Activated CD8-positive, alpha-beta memory T cell treated with anti-CD3 and anti-CD28 coated beads for 48 hours (primary cell): ENCODE data around the gene RYR2.
"Not testable (repeated sequence)": the region's sequence is repeated elsewhere in the genome, so short reads cannot be mapped to it uniquely, and the experiment has no call there.

Experiments used
- DNase-seq, 3 experiments: peaks; one replicate each; pipeline ENCODE4 v3.0.0-alpha.2; 2020; ENCODE audit warnings: low read depth in 2 of 3, low spot score in 2 of 3

RYR2 gene

DNA sequence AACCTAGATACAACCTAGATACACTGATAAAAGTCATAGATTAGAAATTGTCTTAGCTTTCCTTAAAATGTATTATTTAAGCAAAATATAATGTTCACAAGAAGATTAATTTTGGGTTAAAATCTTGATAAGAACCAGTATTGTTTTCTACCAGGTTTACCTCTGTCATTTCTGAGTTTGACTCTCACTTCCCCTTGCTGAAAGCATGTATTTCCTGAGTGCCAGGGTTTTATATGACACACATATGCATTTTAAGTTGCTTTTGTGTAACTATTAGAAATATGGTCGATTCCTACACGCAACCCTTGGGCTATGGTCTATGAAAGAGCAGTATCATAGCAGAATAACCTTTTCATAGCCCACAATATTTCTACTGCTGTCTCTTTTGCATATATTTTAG, 497.1 kb downstream of the RYR2 start:
- DNase-seq: no peak

GRCh38 chr1:237542525-237543418, 500.8 kb downstream of the RYR2 start:
- DNase-seq: no peak

GRCh38 chr1:237553078-237553477, 511.1 kb downstream of the RYR2 start:
- DNase-seq: no peak

- no peak for DNase-seq
Observed at GRCh38 chr1:237556911-237557310, 514.9 kb downstream of the RYR2 start.

GRCh38 chr1:237562242-237562823, 520.3 kb downstream of the RYR2 start:
- no peak for DNase-seq

DNA sequence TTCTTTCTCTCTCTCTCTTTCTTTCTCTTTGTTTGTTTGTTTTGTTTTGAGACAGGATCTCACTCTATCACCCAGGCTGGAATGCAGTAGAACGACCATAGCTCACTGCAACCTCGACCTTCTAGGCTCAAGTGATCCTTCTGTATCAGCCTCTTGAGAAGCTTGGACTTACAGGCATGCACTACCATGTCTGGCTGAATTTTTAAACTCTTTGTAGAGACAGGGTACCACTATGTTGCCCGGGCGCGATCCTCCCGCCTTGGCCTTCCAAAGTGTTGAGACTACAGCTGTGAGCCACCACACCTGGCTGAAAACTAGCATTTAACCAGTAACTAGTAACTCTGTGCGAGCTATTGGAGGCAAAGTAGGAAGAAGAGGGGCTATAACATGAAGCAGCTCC, 523.3 kb downstream of the RYR2 start:
- DNase-seq: no peak

- DNase-seq: no peak
Observed at GRCh38 chr1:237566581-237566980, 524.6 kb downstream of the RYR2 start.

DNA sequence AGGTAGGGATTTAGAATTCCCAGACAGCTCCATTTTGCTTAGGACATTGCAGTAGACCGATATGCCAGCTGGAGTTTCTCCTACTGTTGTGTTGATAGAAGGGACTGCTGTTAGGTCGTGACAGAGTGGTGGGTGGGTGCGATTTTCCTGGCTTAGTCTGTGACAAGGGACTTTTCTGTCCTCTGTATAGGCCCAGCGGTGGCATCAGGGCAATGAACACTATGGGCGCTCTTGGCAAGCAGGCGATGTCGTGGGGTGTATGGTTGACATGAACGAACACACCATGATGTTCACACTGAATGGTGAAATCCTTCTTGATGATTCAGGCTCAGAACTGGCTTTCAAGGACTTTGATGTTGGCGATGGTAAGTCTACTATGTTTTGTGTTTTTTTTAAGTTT, 527.0 kb downstream of the RYR2 start:
- no peak for DNase-seq

- no peak for DNase-seq
Observed at GRCh38 chr1:237570530-237570929, 528.5 kb downstream of the RYR2 start.

DNA sequence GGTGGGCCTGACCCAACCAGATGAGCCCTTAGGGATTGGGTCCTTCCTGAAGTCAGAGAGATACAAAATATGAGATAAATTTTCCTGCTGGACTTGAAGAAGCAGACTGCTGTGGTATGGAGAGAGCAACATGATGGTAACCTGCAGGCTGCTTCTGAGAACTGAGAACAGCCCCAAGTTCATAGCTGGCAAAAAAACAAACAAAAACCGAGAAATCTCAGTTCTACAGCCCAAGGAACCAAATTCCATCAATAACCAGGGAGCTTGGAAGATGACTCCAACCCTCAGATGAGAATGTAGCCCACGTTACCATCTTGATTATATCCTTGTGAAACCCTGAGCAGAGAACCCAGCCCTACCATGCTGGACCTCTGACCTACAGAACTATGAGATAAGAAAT, 532.6 kb downstream of the RYR2 start:
- DNase-seq: no peak

GRCh38 chr1:237578540-237578939, 536.6 kb downstream of the RYR2 start:
- no peak for DNase-seq

DNA sequence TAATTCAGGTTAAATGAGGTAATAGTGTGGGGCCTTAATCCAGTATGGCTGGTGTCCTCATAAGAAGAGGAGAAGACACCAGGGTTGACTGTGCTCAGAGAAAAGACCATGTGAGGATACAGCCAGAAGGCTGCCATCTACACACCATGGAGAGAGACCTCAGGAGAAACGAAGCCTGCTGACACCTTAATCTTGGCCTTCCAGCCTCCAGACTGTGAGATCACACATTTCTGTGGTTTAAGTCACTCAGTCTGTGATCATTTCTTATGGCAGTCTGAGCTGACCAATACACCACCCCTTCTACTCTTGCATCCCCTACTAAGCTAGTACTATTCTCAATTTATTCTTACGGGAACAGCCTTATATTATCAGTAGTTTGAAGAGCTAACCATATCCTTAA, 538.7 kb downstream of the RYR2 start:
- no peak for DNase-seq

GRCh38 chr1:237583270-237583669, 541.3 kb downstream of the RYR2 start:
- DNase-seq: no peak

GRCh38 chr1:237583756-237584155, 541.8 kb downstream of the RYR2 start:
- no peak for DNase-seq

- DNase-seq: no peak
Observed at GRCh38 chr1:237590386-237590785, 548.4 kb downstream of the RYR2 start.

DNA sequence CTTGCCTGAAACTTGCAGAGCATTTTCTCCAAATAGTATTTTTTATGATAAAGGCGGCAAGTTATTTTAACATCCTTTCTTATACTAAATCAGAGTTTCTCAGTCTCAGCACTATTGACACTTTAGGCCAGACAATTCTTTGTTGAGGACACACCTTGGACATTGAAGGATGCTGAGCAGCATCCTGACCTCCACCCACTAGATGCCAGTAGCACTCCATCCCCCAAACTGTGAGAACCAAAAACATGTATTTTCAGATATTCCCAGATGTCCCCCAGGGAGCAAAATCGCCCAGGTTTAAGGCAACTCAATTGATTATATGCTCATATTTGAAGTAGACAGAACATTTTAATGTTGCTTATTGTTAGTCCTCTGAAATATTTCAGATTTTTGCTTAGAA, 549.4 kb downstream of the RYR2 start:
- DNase-seq: no peak

- not testable (repeated sequence) for DNase-seq
Observed at GRCh38 chr1:237603036-237603568, 561.1 kb downstream of the RYR2 start.

- no peak for DNase-seq
Observed at GRCh38 chr1:237608433-237608832, 566.4 kb downstream of the RYR2 start.

DNA sequence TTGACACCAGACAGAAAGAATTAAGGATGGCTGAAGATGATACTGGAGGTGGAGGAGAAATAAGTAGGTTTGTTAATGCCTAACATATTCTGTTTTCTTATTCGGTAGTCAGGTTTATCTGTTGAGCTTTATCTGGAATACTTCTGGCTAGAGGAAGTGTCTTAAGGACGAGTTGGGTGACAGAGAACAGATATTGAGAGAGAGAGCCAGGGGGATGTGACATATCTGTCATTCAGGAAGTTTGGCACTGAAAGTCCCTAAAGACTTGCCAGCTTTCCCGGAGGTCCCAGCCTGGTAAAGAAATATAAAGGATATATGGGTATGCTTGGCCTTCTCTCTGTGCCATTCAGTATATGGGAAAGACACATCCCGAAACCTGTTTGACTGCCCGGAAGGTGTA, 568.2 kb downstream of the RYR2 start:
- DNase-seq: no peak

DNA sequence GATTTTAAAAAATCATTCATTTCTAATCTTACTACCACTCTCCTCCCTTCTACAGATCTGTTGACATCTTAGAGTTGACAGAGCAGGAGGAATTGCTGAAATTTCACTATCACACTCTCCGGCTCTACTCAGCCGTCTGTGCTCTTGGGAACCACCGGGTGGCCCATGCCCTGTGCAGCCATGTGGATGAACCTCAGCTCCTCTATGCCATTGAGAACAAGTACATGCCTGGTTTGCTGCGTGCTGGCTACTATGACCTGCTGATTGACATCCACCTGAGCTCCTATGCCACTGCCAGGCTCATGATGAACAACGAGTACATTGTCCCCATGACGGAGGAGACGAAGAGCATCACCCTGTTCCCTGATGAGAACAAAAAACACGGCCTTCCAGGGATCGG, 572.0 kb downstream of the RYR2 start:
- DNase-seq: no peak

DNA sequence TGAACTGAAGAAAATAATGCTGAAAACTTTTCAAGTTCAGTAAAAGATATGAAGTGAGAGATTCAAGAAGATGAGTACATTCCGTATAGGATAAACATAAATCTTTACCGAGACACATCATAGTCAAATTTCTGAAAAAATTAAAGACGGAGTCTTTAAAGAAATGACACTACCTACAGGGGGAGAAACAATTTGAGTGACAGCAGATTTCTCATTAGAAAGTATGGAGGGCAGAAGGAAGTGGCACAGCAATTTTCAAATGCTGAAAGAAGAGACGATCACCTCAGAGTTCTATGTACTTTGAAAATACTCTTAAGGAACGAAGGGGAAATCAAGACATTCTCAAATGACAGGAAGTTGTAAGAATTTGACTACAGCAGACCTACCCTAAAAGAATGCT, 577.6 kb downstream of the RYR2 start:
- no peak for DNase-seq

DNA sequence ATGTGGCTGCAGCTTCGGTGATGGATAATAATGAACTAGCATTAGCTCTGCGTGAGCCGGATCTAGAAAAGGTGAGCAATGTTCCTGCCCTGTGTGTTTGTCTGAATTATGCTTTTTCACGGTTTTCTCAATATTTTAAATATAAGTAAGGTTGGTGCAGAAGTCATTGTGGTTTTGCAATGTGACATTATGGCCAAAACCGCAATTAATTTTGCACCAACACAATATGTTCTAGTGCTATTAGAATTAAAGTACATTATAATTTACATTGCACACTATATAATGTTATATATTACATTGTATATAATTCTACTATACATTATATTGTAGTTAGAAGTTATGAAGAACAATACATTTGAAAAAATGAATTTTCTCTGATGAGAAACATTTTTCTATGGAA, 592.9 kb downstream of the RYR2 start:
- DNase-seq: no peak

- DNase-seq: no peak
Observed at GRCh38 chr1:237638555-237638954, 596.6 kb downstream of the RYR2 start.
